H1 (cell line): Measurements from ENCODE around the gene HINT2. TPM values are rescaled to one million over a fixed set of nuclear protein-coding genes. Genes with fewer than 3 reads are reported as not detected.

ENCODE experiments used
- BRCA1 ChIP-seq: IDR thresholded peaks from 2 replicates; pipeline ENCODE4 v1.6.1; 2012; ENCODE audit warnings: low read depth, low read length, improper control_type of control experiment
- CBX8 ChIP-seq: fragments of 300-800, 300-1000 bp; sonication (generic); IDR thresholded peaks from 2 replicates; pipeline ENCODE4 v1.7.1; 2016; ENCODE audit warnings: low read depth, low read length, borderline replicate concordance
- CEBPB ChIP-seq: IDR thresholded peaks from 2 replicates; pipeline ENCODE4 v1.6.1; 2012; ENCODE audit warnings: low read depth, low read length
- CHD2 ChIP-seq: IDR thresholded peaks from 2 replicates; pipeline ENCODE4 v1.6.1; 2012; ENCODE audit warnings: low read length, improper control_type of control experiment
- CTBP2 ChIP-seq: IDR thresholded peaks from 2 replicates; pipeline ENCODE4 v1.7.0; 2011; ENCODE audit warnings: borderline replicate concordance, mild to moderate bottlenecking, moderate library complexity, mixed read lengths, low read length; ENCODE audit not compliant: insufficient read depth, insufficient read length
- FOSL1 ChIP-seq: IDR thresholded peaks from 2 replicates; pipeline ENCODE4 v1.6.1; 2011; ENCODE audit warnings: mild to moderate bottlenecking, low read depth, low read length, moderate library complexity; ENCODE audit not compliant: insufficient read depth
- GABPA ChIP-seq: IDR thresholded peaks from 2 replicates; pipeline ENCODE4 v1.6.1; 2011; ENCODE audit warnings: mild to moderate bottlenecking, low read length, moderate library complexity, borderline replicate concordance; ENCODE audit not compliant: insufficient read depth
- KDM1A ChIP-seq: fragments of 200-600, 300-600 bp; sonication (generic); IDR thresholded peaks from 2 replicates; pipeline ENCODE4 v1.7.1; 2016; ENCODE audit warnings: mild to moderate bottlenecking, low read length, borderline replicate concordance
- POLR2A ChIP-seq, 2 experiments: IDR thresholded peaks; 1 replicate in 1 of 2; 2 replicates in 1 of 2; pipeline ENCODE4 v1.6.1; 2011; ENCODE audit warnings: low read depth in 2 of 2, low read length in 2 of 2, mild to moderate bottlenecking in 2 of 2; ENCODE audit errors: control extremely low read depth in 1 of 2
- POLR2AphosphoS5 ChIP-seq: IDR thresholded peaks from 2 replicates; pipeline ENCODE4 v1.6.1; 2011; ENCODE audit warnings: low read depth, low read length
- POU5F1 ChIP-seq: IDR thresholded peaks from 2 replicates; pipeline ENCODE4 v1.6.1; 2011; ENCODE audit warnings: low read depth, mild to moderate bottlenecking, low read length, moderate library complexity
- RNF2 ChIP-seq: fragments of 200-900, 300-1000 bp; sonication (generic); IDR thresholded peaks from 2 replicates; pipeline ENCODE4 v1.7.1; 2016; ENCODE audit warnings: borderline replicate concordance, low read depth, mild to moderate bottlenecking, antibody characterized with exemption, low read length; ENCODE audit not compliant: poor library complexity, severe bottlenecking; ENCODE audit errors: missing control alignments
- SAP30 ChIP-seq: fragments of 300-600 bp; sonication (generic); IDR thresholded peaks from 2 replicates; pipeline ENCODE4 v1.7.1; 2012; ENCODE audit warnings: low read length, moderate library complexity, mild to moderate bottlenecking, inconsistent platforms; ENCODE audit not compliant: insufficient read depth, insufficient replicate concordance
- SIRT6 ChIP-seq: IDR thresholded peaks from one replicate; pipeline ENCODE4 v1.7.1; 2012; ENCODE audit warnings: low read length, inconsistent platforms
- SIX5 ChIP-seq: IDR thresholded peaks from 2 replicates; pipeline ENCODE4 v1.6.1; 2011; ENCODE audit warnings: mild to moderate bottlenecking, low read depth, low read length
- SP4 ChIP-seq: IDR thresholded peaks from 2 replicates; pipeline ENCODE4 v1.6.1; 2012; ENCODE audit warnings: low read length, inconsistent platforms
- SUZ12 ChIP-seq: fragments of 200-600 bp; sonication (generic); IDR thresholded peaks from 2 replicates; pipeline ENCODE4 v1.6.1; 2012; ENCODE audit warnings: mild to moderate bottlenecking, inconsistent platforms, low read length, moderate library complexity, mixed read lengths
- YY1 ChIP-seq: IDR thresholded peaks from 2 replicates; pipeline ENCODE4 v1.6.1; 2011; ENCODE audit warnings: low read depth, mild to moderate bottlenecking, low read length
- ZNF274 ChIP-seq: IDR thresholded peaks from 2 replicates; pipeline ENCODE4 v1.7.0; 2012; ENCODE audit warnings: low read length, borderline replicate concordance; ENCODE audit errors: extremely low read depth
- polyA plus RNA-seq, 7 experiments: library from polyadenylated mRNA; depleted of rRNA in 3 of 7; stranded (reverse) in 5 of 7; unstranded in 2 of 7; fragments of >200 nt in 5 of 7; fragments of 200-250 nt in 2 of 7; gene quantifications; 1 replicate in 5 of 7; 2 replicates in 1 of 7; 4 replicates in 1 of 7; pipeline versions ENCODE4 v1.2.1 to v1.2.3, GENCODE V29; 2011 to 2013; ENCODE audit warnings: missing spikeins in 2 of 7, mixed read lengths in 2 of 7
- total RNA-seq: library from RNA; stranded (reverse); fragmentation: NEBNext Ultra II Directional; extraction: Animal tissue kit (Norgen Biotek cat#: 25700); gene quantifications from 2 replicates; pipeline ENCODE4 v1.2.1, GENCODE V29; 2021
- TF ChIP-seq, protein P1 (sequence below): IDR thresholded peaks from 2 replicates; pipeline ENCODE4 v1.6.1; 2012; ENCODE audit warnings: inconsistent platforms
- TF ChIP-seq, protein P2 (sequence below): IDR thresholded peaks from 2 replicates; pipeline ENCODE4 v1.6.1; 2012; ENCODE audit warnings: inconsistent platforms

HINT2 gene
- total and polyA plus RNA-seq, 2 of the 8 experiments (the other 6 are each of a cell fraction or from before 2014, with no cell fraction given) = 32.1 to 51.2 TPM

DNA sequence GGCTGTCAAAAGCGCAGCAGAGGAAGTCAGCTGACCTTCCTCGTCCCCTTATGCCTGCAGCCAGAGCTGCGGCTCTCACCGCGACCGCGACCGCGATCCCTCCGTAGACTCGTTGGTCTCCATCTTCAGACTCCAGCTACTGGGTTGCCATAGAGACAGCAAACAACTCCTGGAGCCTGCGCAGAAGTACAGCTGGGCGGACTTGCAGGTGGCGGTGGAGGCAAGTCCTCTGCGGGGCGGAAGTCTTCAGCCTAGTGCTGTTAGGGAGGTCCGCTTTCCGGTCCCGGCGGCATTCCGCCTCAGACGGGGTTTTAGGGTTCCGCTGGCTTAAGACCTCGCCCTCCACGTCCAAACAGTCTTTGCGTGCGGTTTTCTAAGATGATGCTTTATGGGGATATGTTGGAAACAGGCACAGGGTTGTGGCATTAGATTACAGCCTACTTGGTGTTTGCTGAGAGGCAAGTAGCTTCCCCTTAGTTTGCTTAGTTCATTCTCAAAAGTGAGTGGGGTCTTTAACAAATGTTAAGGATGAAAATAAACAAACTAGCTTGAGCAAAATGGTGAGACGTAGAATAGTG, 2.7 kb downstream of the HINT2 start, which contains the start of gene SPAG8 (continued):
- peak; percentile 57; the same call in 1 of the 2 replicates for TF ChIP-seq SIX5
- TF ChIP-seq SAP30 = peak; percentile 83
- no peak for TF ChIP-seq POU5F1
- no peak for TF ChIP-seq BRCA1
- TF ChIP-seq CTBP2 = no peak
- TF ChIP-seq CHD2 = peak; percentile 39; the same call in 1 of the 2 replicates
- peak; percentile 68; the same call in 1 of the 2 replicates for TF ChIP-seq YY1
- TF ChIP-seq FOSL1 = no peak
- no peak for TF ChIP-seq SP4
- TF ChIP-seq, protein P1, sequence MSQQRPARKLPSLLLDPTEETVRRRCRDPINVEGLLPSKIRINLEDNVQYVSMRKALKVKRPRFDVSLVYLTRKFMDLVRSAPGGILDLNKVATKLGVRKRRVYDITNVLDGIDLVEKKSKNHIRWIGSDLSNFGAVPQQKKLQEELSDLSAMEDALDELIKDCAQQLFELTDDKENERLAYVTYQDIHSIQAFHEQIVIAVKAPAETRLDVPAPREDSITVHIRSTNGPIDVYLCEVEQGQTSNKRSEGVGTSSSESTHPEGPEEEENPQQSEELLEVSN = 0 out of 2 replicates have a peak, but pooled peaks have one; percentile 35
- TF ChIP-seq GABPA = peak; percentile 99
- TF ChIP-seq POLR2AphosphoS5 = 0 out of 2 replicates have a peak, but pooled peaks have one; percentile 31
- no peak for TF ChIP-seq CBX8
- no peak for TF ChIP-seq SIRT6
- no peak for TF ChIP-seq ZNF274
- no peak for TF ChIP-seq CEBPB
- TF ChIP-seq RNF2 = no peak
- TF ChIP-seq SUZ12 = no peak
- TF ChIP-seq POLR2A (IDR thresholded peaks at IDR 0.05; ENCODE audit: control extremely low read depth in 1 of 2, low read depth in 2 of 2, low read length in 2 of 2) = peak in 1 of 2 experiments; percentile 50; a peak in 2 of 3 replicates
- TF ChIP-seq, protein P2, sequence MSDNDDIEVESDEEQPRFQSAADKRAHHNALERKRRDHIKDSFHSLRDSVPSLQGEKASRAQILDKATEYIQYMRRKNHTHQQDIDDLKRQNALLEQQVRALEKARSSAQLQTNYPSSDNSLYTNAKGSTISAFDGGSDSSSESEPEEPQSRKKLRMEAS = peak; percentile 77
- no peak for TF ChIP-seq KDM1A
